HepG2 (cell line): ENCODE results near the gene CTAG1A. TPM values are rescaled to one million over a fixed set of nuclear protein-coding genes. Genes with fewer than 3 reads are reported as not detected.

ENCODE experiments used
- ATF4 ChIP-seq, 2 experiments: fragments of 450-650 bp in 1 of 2; sonication (generic) in 1 of 2; formaldehyde crosslinking; IDR thresholded peaks; 2 replicates each; pipeline versions ENCODE4 v1.5.0 to v1.8.0; 2020 to 2022; ENCODE audit warnings: mild to moderate bottlenecking in 1 of 2, missing genetic modification reagents in 1 of 2
- EED ChIP-seq: sonication (generic); formaldehyde crosslinking; IDR thresholded peaks from 2 replicates; pipeline ENCODE4 v1.5.0; 2020; ENCODE audit warnings: mild to moderate bottlenecking, missing genetic modification reagents
- FOXA3 ChIP-seq: IDR thresholded peaks from 2 replicates; pipeline ENCODE4 v1.6.1; 2016; ENCODE audit warnings: missing genetic modification reagents, missing compliant biosample characterization
- HIVEP1 ChIP-seq: sonication (generic); formaldehyde crosslinking; IDR thresholded peaks from 2 replicates; pipeline ENCODE4 v1.4.0; 2020; ENCODE audit warnings: mild to moderate bottlenecking, missing genetic modification reagents
- ISL2 ChIP-seq: sonication (generic); formaldehyde crosslinking; IDR thresholded peaks from 2 replicates; pipeline ENCODE4 v1.5.0; 2020; ENCODE audit warnings: missing genetic modification reagents
- MED13 ChIP-seq: sonication (generic); formaldehyde crosslinking; IDR thresholded peaks from 2 replicates; pipeline ENCODE4 v1.5.0; 2020; ENCODE audit warnings: missing genetic modification reagents
- SALL1 ChIP-seq: sonication (generic); formaldehyde crosslinking; IDR thresholded peaks from 2 replicates; pipeline ENCODE4 v1.8.0; 2022; ENCODE audit warnings: mild to moderate bottlenecking, missing genetic modification reagents
- SOX5 ChIP-seq: IDR thresholded peaks from 2 replicates; pipeline ENCODE4 v1.6.1; 2016; ENCODE audit warnings: borderline replicate concordance
- ZBTB21 ChIP-seq: sonication (generic); formaldehyde crosslinking; IDR thresholded peaks from 2 replicates; pipeline ENCODE4 v1.4.0; 2020; ENCODE audit warnings: missing genetic modification reagents
- ZNF12 ChIP-seq: sonication (generic); formaldehyde crosslinking; IDR thresholded peaks from 2 replicates; pipeline ENCODE4 v1.5.0; 2020; ENCODE audit warnings: missing genetic modification reagents
- ZNF432 ChIP-seq: sonication (generic); formaldehyde crosslinking; IDR thresholded peaks from 2 replicates; pipeline ENCODE4 v1.5.0; 2020; ENCODE audit warnings: missing genetic modification reagents, mild to moderate bottlenecking, borderline replicate concordance
- ZNF552 ChIP-seq: sonication (generic); formaldehyde crosslinking; IDR thresholded peaks from 2 replicates; pipeline ENCODE4 v1.9.0; 2022; ENCODE audit warnings: missing genetic modification reagents, mild to moderate bottlenecking, borderline replicate concordance
- ZNF639 ChIP-seq: conservative IDR thresholded peaks from 2 replicates; pipeline ENCODE4 v1.6.1; 2018; ENCODE audit warnings: missing genetic modification reagents
- ZNF75D ChIP-seq: sonication (generic); formaldehyde crosslinking; IDR thresholded peaks from 2 replicates; pipeline ENCODE4 v1.8.1; 2023; ENCODE audit warnings: missing genetic modification reagents, mild to moderate bottlenecking, borderline replicate concordance
- ZNF816 ChIP-seq: sonication (generic); formaldehyde crosslinking; IDR thresholded peaks from 2 replicates; pipeline ENCODE4 v1.8.0; 2022; ENCODE audit warnings: missing genetic modification reagents, mild to moderate bottlenecking, borderline replicate concordance
- ZUFSP ChIP-seq: sonication (generic); formaldehyde crosslinking; IDR thresholded peaks from 2 replicates; pipeline ENCODE4 v1.9.0; 2021; ENCODE audit warnings: missing genetic modification reagents, mild to moderate bottlenecking, borderline replicate concordance
- polyA plus RNA-seq, 8 experiments: library from polyadenylated mRNA; depleted of rRNA in 3 of 8; stranded (reverse) in 7 of 8; unstranded in 1 of 8; fragments of >200 nt; fragmentation: Illumina TruSeq in 4 of 8; extraction: Trizol in 4 of 8; gene quantifications; 2 replicates each; pipeline versions ENCODE4 v1.2.1 to v1.2.3, GENCODE V29; 2011 to 2016; ENCODE audit warnings: low read depth in 4 of 8, missing spikeins in 1 of 8, mixed read lengths in 1 of 8; ENCODE audit not compliant: insufficient read depth in 1 of 8
- total RNA-seq, 5 experiments: library from RNA; depleted of rRNA; stranded (reverse); fragments of >200 nt; fragmentation: Illumina TruSeq; extraction: Trizol; gene quantifications; 2 replicates each; pipeline ENCODE4 v1.2.3, GENCODE V29; 2016; ENCODE audit warnings: low read depth in 1 of 5
- TF ChIP-seq, protein P1 (sequence below): sonication (generic); formaldehyde crosslinking; IDR thresholded peaks from 2 replicates; pipeline ENCODE4 v1.4.0; 2020; ENCODE audit warnings: missing genetic modification reagents
- TF ChIP-seq, protein P2 (sequence below): sonication (generic); formaldehyde crosslinking; IDR thresholded peaks from 2 replicates; pipeline ENCODE4 v1.4.0; 2020; ENCODE audit warnings: missing genetic modification reagents

Gene CTAG1A
- total and polyA plus RNA-seq, 2 of the 13 experiments (the other 11 are each of a cell fraction or from before 2014, with no cell fraction given): not detected

GRCh38 chrX:154540897-154541535 is 43.9 kb upstream of the CTAG1A start (continued):
- TF ChIP-seq, protein P1, sequence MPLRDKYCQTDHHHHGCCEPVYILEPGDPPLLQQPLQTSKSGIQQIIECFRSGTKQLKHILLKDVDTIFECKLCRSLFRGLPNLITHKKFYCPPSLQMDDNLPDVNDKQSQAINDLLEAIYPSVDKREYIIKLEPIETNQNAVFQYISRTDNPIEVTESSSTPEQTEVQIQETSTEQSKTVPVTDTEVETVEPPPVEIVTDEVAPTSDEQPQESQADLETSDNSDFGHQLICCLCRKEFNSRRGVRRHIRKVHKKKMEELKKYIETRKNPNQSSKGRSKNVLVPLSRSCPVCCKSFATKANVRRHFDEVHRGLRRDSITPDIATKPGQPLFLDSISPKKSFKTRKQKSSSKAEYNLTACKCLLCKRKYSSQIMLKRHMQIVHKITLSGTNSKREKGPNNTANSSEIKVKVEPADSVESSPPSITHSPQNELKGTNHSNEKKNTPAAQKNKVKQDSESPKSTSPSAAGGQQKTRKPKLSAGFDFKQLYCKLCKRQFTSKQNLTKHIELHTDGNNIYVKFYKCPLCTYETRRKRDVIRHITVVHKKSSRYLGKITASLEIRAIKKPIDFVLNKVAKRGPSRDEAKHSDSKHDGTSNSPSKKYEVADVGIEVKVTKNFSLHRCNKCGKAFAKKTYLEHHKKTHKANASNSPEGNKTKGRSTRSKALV (CRISPR knock-in tag): no peak
- TF ChIP-seq FOXA3 (peak; percentile 70), ZNF432 (CRISPR knock-in tag) (no peak), ZNF552 (CRISPR knock-in tag) (no peak), ZNF12 (CRISPR knock-in tag) (no peak), EED (CRISPR knock-in tag) (0 out of 2 replicates have a peak, but pooled peaks have one; percentile 20), SOX5 (peak; percentile 36; the same call in 1 of the 2 replicates), ZBTB21 (no peak), ZNF816 (no peak), ZUFSP (no peak), ZNF639 (CRISPR knock-in tag) (no peak), ATF4 (CRISPR knock-in tag; IDR thresholded peaks at IDR 0.05) (no peak), MED13 (no peak), ISL2 (0 out of 2 replicates have a peak, but pooled peaks have one; percentile 25), SALL1 (CRISPR knock-in tag) (peak; percentile 51), ZNF75D (no peak), HIVEP1 (CRISPR knock-in tag) (no peak)
- TF ChIP-seq, protein P2, sequence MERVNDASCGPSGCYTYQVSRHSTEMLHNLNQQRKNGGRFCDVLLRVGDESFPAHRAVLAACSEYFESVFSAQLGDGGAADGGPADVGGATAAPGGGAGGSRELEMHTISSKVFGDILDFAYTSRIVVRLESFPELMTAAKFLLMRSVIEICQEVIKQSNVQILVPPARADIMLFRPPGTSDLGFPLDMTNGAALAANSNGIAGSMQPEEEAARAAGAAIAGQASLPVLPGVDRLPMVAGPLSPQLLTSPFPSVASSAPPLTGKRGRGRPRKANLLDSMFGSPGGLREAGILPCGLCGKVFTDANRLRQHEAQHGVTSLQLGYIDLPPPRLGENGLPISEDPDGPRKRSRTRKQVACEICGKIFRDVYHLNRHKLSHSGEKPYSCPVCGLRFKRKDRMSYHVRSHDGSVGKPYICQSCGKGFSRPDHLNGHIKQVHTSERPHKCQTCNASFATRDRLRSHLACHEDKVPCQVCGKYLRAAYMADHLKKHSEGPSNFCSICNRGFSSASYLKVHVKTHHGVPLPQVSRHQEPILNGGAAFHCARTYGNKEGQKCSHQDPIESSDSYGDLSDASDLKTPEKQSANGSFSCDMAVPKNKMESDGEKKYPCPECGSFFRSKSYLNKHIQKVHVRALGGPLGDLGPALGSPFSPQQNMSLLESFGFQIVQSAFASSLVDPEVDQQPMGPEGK: peak; percentile 67
